ENCODE results near the gene ZNRF3.

DNA sequence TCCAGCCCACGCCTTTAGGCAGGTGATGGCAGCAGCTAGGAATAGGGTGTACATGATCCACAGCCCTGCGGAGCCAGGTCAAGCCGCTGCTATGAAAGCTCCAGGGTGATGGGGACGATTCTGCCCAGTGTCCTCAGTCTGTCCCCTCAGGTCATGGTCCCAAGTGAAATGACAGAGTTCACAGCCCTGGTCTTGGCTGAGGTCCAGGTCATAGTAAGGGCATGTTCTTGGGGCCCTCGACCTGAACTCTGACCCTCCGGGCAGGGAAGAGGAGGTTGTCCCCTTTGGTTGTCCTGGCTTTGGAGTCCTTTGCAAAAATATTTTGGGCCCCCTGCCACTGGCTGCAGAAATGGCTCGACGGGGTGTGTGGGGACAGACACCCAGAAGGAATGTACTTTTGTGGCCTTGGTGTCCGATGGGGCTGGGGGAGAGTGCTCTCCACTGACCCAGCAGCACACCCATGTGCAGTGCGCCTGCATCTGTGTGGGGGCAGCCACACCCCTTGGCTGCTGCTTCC lies 170.9 kb downstream of the ZNRF3 start:
- TF ChIP-seq TAF1 (IDR thresholded peaks at IDR 0.05; ENCODE audit: borderline replicate concordance, insufficient read depth, low read length) (no peak), POLR2AphosphoS5 (IDR thresholded peaks at IDR 0.05; ENCODE audit: low read depth, low read length) (no peak), SIN3A (IDR thresholded peaks at IDR 0.05; ENCODE audit: borderline replicate concordance, insufficient read depth, low read length) (no peak)
- TF ChIP-seq, protein P1, sequence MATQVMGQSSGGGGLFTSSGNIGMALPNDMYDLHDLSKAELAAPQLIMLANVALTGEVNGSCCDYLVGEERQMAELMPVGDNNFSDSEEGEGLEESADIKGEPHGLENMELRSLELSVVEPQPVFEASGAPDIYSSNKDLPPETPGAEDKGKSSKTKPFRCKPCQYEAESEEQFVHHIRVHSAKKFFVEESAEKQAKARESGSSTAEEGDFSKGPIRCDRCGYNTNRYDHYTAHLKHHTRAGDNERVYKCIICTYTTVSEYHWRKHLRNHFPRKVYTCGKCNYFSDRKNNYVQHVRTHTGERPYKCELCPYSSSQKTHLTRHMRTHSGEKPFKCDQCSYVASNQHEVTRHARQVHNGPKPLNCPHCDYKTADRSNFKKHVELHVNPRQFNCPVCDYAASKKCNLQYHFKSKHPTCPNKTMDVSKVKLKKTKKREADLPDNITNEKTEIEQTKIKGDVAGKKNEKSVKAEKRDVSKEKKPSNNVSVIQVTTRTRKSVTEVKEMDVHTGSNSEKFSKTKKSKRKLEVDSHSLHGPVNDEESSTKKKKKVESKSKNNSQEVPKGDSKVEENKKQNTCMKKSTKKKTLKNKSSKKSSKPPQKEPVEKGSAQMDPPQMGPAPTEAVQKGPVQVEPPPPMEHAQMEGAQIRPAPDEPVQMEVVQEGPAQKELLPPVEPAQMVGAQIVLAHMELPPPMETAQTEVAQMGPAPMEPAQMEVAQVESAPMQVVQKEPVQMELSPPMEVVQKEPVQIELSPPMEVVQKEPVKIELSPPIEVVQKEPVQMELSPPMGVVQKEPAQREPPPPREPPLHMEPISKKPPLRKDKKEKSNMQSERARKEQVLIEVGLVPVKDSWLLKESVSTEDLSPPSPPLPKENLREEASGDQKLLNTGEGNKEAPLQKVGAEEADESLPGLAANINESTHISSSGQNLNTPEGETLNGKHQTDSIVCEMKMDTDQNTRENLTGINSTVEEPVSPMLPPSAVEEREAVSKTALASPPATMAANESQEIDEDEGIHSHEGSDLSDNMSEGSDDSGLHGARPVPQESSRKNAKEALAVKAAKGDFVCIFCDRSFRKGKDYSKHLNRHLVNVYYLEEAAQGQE (IDR thresholded peaks at IDR 0.05; ENCODE audit: insufficient read depth in 1 of 2, low read depth in 2 of 2, low read length in 2 of 2) = no peak

All from PFSK-1 (cell line).